8988T (cell line): ENCODE data around the gene LYRM1.
"Not testable (repeated sequence)": the region's sequence is repeated elsewhere in the genome, so short reads cannot be mapped to it uniquely, and the experiment has no call there.

Experiments
- DNase-seq: peaks from one replicate; pipeline ENCODE4 v3.0.0; 2011

LYRM1 gene

GRCh38 chr16:20903899-20904506 lies 3.4 kb downstream of the LYRM1 start:
- no peak for DNase-seq

GRCh38 chr16:20904507-20905081 lies 4.0 kb downstream of the LYRM1 start:
- DNase-seq = no peak

DNA sequence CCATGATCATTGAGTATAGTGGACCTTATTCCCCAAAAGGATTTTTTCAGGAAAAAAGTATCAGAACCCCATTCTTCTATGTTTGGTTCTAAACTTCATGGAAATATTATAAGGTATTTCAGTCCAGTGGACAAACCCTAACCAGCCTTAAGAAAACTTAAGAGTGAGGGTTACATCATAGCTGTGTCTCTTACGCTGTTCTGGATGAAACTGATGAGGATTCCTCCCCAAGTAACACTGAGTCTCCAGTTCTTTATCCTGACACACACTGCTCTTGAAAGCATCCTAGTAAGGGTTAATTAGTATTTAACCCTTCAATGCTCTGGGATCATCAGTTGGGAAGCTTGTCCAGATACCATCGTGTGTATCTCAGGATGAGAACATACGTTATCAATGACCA lies 5.0 kb downstream of the LYRM1 start:
- no peak for DNase-seq

- DNase-seq = no peak
These were observed 6.0 kb downstream of the LYRM1 start for GRCh38 chr16:20906341-20907255.

DNA sequence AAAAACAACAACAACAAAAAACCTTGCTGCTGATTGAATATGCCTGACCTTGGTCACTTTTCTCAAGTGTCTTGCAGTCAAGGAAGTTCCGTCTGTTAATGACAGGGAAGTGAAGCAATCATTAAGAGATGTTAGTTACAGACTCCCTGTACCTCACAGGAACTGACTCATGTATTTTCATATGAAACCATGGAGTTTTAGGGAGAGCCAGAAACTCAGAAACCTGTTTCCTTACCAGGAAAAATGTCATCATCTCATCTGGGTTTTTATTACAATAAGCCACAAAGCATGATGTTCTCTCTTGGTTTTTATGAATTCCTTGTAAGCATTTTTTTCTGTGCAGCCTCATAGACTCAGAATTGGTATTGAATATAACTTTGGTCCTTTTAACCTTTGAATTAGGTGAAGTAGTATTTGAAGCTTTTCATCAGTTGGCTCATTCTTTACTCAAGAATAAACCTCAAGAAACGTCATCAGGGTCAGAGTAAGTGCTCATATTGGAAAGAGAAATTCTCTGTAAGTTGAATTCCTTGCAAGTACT lies 10.3 kb downstream of the LYRM1 start:
- DNase-seq = no peak

- no peak for DNase-seq
These were observed 10.8 kb downstream of the LYRM1 start for GRCh38 chr16:20911361-20911760.

DNA sequence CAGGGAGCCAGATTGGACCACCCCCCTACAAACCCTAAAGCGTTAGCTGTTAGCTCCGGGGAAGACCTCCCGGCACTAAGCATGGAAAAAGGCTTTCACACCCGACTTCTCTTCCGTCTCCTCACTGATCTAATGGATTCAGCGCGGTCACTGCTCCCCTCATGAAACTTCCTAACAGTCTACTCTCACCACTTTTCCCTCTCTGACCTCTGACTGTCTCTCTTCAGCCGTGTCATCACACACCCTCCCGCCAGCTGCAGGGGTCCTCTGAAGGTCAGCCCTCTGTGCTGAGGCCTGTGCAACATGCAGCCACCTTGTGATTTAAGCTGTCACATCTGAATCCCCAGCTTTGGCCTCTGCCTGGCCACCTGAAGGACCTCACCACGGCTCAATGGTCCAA lies 15.7 kb downstream of the LYRM1 start:
- no peak for DNase-seq

GRCh38 chr16:20916942-20917341 lies 16.4 kb downstream of the LYRM1 start:
- DNase-seq = no peak

DNA sequence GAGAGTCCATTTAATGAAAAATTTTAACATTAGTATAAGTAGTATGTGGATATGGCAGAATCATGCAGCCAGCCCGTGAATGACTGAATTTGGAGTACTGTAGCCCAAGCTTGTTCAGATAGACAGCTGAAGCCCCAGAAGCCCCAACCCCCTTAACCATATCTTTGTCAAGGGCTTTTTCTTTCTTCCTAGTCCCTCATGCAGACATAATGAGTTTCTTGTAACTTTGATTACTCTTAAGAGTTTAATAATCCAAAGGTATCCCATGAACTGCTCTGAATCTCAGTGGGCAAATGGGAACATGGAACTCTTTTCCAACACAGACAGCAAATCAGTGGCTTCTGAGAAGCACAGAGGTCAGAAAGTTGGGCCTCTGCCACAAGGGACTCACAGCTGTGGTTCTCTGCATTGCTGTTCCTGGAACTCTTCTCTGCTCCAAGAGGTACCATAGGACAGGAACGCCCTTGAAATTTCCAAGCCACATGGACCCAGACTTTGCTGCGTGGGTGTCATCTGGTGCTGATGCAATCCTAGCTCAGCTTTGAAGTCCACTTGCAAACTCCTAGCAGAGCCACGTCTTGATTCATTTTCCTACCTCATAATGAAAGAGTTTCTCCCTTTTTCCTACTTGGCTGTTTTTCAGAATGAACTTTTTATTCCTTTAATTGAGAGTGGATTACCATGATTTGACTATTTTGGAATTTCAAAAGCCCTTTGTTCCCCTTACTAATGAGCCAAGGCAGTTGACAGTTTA lies 18.1 kb downstream of the LYRM1 start:
- DNase-seq = no peak

- DNase-seq = no peak
These were observed 19.5 kb downstream of the LYRM1 start for GRCh38 chr16:20920091-20920490.

- DNase-seq = no peak
These were observed 20.2 kb downstream of the LYRM1 start for GRCh38 chr16:20920799-20921198.

- DNase-seq = no peak
These were observed 23.3 kb downstream of the LYRM1 start for GRCh38 chr16:20923876-20924275.

- DNase-seq = no peak
These were observed 25.2 kb downstream of the LYRM1 start for GRCh38 chr16:20925751-20926150.

- no peak for DNase-seq
These were observed 28.3 kb downstream of the LYRM1 start for GRCh38 chr16:20928774-20929411.

DNA sequence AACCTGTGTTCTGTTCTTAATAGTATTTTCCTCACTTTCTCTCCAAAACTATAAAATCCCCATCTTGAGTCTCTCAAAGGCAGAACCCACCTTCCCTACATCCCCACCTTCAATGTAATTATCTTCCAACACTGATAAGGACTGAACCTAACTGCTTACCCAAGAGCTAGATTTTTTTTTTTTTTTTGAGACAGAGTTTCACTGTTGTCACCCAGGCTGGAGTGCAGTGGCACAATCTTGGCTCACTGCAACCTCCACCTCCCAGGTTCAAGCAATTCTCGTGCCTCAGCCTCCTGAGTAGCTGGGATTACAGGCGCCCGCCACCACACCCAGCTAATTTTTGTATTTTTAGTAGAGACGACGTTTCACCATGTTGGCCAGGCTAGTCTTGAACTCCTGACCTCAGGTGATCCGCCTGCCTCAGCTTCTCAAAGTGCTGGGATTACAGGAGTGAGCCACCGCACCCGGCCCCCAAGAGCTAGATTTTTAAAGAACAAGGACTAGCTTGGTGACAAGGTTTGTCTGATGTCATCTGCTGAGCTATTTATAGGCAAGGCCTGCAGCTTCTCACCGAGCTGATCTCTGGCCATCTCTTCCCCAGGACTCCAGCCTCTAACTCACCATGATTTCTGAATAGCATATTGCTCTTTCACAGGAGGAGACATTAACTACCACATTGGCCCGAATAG lies 29.2 kb downstream of the LYRM1 start:
- DNase-seq = not testable (repeated sequence)

GRCh38 chr16:20930365-20930690 lies 29.8 kb downstream of the LYRM1 start:
- DNase-seq = no peak

DNA sequence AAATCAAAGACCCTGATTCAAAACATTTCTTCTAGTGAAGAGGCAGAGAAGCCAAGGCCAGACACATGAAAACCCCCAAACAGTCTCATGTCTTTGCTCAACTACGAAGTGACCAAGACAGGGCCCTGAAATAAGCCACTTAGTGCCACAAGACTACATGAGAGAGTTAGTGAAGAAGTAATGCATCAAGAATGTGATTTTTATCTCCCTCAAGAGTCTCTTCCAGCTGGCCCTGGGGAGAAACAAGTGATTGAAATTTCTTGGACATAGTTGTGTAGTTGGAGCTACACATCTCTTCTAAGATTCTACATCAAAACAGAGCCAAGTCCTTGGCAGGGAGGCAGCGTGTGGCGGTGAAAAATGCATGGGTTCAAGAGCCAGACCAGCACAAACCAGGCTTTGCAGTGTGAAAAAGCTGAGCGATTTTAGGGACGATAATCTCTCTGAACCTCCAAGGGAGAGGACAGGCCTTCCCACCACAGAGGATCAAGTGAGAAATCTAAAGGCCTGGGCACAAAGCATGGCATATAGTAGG lies 30.6 kb downstream of the LYRM1 start:
- no peak for DNase-seq

- no peak for DNase-seq
These were observed 33.0 kb downstream of the LYRM1 start for GRCh38 chr16:20933589-20933988.

- DNase-seq = no peak
These were observed 37.2 kb downstream of the LYRM1 start for GRCh38 chr16:20937736-20938135.

DNA sequence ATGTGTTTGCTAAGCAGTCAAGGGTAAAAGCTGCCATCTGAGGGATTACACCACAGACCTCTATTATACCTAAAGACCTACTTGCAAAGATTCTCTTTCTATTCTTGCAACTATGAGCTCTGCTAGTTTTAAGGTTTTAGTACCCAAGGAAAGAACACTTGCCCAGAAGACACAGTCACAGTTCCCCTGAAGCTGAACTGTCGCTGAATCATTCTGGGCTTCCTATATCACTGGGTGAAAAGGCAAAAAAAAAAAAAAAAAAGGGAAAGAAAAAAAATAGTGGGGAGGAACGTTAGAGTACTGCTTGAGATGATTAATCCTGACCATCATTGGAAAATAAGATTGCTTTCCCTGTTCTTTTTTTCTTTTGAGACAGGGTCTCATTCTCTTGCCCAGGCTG lies 37.9 kb downstream of the LYRM1 start:
- DNase-seq = no peak

- DNase-seq = no peak
These were observed 39.0 kb downstream of the LYRM1 start for GRCh38 chr16:20939611-20940010.
